ENCODE data around the gene KIF22. TPM values are rescaled to one million over a fixed set of nuclear protein-coding genes. Genes with fewer than 3 reads are reported as not detected.
"Not testable (repeated sequence)": the region's sequence is repeated elsewhere in the genome, so short reads cannot be mapped to it uniquely, and the experiment has no call there.

The KIF22 gene
- 221 and 246 TPM in 2 replicates for polyA plus RNA-seq (2014; cell fraction: cytosol; rRNA removed)
- 679 and 767 TPM in 2 replicates for polyA plus RNA-seq (2014; cell fraction: nucleus; rRNA removed)

DNA sequence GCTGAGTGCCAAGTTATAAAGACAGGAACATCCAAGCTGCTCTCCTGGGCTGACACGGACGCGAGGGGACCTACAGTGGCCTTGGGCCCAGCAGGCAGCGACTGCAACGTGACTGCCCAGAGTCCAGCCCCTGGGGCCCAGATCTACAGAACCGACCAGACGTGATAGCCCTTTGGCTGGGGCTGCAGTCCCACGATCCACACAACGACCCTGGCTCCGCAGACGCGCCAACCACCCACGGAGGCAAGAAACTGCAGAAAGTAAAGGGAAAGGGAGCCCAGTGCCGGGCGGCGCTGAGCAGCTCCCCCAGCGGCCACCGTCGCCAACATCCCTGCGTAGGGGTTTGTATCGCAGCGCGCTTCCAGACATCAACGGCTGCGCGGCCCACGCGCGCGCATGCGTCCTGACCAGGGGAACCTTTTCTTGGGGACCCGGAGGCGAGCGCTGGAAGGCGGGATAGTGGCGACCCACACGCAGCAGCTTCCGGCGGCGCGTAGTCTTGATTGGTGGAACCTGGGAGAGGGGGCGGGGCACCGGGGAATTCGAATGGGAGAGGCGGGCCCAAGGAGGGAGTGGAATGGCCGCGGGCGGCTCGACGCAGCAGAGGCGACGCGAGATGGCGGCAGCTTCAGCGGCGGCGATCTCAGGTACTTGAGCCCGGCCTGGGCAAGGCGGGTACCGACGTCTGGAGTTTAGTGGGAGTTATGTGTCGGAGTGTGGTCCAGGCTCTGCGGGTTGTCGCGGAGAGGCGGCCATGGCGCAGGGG lies at the start of gene KIF22:
KIF22 (plus strand) TSS at position 569 of the 766 bp plus-strand sequence; CDS start at position 578, 9 bp downstream.
- peak; percentile 98 for DNase-seq (ENCODE audit: low spot score)

DNA sequence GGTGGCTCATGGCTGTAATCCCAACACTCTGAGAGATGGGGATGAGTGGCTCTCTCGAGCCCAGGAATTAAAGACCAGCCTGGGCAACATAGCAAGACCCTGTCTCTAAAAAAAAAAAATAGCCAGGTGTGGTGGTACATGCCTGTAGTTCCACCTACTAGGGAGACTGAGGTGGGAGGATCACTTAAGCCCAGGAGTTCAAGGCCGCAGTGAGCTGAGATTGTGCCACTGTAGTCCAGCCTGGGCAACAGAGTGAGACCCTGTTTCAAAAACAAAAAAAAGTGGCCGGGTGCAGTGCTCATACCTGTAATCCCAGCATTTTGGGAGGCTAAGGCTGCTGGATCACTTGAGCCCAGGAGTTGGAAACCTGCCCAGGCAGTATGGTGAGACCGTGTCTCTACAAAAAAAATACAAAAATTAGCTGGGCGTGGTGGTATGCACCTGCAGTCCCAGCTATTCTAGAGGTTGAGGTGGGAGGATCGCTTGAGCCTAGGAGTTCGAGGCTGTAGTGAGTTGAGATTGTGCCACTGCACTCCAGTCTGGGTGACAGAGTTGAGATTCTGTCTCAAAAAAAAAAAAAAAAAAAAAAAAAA lies 47.8 kb upstream of the KIF22 start:
- no peak for DNase-seq (ENCODE audit: low spot score)

DNA sequence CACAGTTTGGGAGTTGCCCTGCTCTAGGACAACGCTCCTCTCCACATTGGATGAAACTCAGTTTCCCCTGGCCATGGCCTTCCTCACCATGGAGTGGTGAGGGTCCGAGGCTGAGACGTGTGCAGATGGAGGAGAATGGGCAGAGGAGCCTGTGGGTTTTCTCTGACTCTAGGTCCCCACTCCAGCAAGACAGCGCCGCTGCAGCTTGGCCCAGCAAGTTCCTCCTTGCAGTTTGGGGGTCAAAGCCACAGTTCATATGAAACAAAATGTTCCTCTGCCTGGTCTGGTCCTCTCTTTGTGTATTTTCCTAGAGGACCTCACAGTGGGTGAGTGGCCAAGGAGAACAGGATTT lies 47.1 kb upstream of the KIF22 start:
- DNase-seq (ENCODE audit: low spot score) = no peak

DNA sequence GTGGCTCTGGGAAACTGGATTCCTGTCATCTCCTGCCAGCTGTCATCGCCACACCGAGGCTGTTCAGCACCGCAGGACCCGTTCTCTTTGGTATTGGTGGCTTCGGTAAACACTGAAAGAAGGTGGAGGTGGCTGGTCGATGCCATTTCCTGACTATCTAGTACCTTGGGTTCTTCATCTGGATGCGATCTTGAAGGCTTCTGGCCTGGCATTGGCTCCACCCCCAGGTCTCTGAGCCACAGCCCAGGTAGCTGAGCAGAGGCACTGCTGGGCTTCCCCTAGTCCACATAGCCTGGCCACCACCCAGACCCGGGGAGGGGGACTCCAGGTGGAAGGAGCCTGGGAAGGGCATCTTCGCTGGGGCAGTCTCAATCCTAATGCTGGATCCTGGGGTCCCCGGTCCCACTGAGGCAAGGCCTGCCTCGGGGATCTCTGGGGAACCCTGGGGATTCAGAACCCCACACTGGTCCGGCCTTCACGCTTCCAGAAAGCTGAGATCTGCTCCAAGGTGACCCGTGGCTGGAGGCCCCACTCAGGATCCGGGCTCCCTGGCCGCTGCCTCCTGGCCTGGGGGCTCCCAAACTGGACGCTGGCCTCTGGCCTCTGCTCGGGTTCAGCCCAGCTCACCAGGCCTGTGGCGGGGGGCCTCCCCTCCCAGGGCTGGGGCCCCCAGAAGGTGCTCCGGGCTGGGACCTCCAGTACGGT lies 46.6 kb upstream of the KIF22 start:
- DNase-seq (ENCODE audit: low spot score) = no peak

DNA sequence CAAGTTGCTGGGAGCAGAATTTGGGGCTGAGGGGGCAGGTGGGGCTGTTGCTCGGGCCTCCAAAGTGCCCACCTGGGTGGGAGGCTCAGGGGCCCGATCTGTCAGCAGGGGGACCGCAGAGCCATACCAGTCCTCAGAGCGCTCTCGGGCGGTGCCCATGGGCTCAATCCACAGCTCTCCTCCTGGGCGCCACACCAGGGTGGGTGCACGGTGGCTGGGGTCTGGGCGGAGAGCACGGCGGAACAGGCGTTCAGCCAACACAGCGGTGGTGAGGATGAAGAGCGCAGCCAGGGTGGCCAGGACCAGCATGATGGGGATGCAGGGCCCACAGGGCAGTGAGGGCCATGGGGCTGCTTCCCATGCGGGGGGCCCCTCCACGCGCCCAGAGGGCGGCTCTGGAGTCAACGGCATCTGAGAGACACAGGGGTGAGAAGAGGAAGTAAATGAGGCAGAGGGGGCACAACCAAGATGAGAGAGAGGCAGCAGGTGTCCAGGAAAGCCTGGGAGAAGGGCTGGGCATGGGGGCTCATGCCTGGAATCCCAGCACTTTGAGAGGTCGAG lies 45.9 kb upstream of the KIF22 start:
- DNase-seq (ENCODE audit: low spot score) = no peak

DNA sequence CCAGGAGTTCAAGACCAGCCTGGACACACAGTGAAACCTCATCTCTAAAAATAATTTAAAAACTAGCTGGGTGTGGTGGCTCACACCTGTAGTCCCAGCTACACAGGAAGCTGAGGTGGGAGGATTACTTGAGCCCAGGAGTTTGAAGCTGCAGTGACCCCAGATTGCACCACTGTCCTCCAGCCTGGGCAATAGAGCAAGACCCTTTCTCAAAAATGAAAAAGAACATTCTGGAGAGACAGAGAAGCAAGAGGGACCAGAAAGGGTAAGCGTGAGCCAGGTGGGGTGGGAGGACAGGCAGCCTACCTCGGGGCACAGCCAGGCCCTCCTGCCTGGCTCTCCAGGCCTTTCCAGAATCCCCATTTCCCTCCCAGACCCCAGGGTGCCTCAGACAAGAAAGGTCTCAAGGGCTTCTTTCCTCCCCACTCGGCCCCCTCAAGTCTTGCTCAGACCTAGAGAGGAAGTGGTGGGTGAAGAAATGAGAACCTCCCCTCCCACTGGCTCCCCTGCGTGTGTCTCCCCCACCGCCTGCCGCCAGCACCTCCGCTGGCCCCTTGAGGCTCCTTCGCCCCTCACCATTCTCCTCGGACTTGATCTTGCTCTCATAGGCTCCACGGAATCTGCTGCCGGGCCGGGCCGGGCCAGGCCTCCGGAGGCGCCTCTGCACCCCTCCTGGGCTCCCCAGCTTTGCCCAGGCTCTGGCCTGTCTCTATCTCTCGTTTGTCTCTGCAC lies 45.3 kb upstream of the KIF22 start:
- no peak for DNase-seq (ENCODE audit: low spot score)

DNA sequence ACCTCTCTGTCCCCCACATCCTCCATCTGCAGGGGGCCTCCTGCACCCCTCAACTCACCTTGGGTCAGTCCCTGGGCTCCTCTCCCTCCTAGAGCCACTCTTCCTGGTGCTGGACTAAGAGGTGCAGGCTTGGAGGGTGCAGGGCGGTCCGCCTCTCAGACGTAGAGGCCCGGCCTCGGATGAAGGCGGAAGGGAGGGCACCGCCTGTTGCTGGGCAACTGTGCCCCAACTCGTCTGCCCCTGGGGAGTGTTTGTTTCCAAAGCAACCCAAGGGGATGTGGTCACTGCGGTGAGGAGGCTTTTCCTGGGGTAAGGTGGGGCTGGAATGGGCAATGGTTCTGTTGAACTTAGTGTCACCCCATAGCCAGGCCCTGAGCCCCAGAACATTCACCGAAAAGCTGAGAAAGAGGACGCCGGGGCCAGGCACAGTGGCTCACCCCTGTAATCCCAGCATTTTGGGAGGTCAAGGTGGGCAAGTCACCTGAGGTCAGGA lies 44.7 kb upstream of the KIF22 start, which contains the start of gene C16orf54:
C16orf54 (minus strand) TSS at position 138 of the 493 bp plus-strand sequence. CDS start 1,039 bp downstream, outside the sequence.
- no peak for DNase-seq (ENCODE audit: low spot score)

DNA sequence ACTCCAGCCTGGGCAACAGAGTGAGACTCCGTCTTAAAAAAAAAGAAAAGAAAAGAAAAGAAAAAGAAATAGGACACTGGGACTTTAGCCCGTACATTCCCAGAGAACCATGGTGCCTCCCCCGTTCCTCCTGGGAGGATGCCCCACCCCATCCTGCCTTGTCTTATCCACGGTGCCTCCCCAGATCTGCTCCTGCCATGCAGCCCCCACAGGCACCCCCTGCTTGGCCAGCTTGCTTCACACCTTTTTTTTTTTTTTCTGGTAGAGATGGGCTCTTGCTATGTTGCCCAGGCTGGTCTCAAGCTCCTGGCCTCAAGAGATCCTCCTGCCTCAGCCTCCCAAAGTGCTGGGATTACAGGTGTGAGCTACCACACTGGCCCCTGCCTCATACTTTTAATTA lies 44.0 kb upstream of the KIF22 start:
- DNase-seq (ENCODE audit: low spot score) = not testable (repeated sequence)

DNA sequence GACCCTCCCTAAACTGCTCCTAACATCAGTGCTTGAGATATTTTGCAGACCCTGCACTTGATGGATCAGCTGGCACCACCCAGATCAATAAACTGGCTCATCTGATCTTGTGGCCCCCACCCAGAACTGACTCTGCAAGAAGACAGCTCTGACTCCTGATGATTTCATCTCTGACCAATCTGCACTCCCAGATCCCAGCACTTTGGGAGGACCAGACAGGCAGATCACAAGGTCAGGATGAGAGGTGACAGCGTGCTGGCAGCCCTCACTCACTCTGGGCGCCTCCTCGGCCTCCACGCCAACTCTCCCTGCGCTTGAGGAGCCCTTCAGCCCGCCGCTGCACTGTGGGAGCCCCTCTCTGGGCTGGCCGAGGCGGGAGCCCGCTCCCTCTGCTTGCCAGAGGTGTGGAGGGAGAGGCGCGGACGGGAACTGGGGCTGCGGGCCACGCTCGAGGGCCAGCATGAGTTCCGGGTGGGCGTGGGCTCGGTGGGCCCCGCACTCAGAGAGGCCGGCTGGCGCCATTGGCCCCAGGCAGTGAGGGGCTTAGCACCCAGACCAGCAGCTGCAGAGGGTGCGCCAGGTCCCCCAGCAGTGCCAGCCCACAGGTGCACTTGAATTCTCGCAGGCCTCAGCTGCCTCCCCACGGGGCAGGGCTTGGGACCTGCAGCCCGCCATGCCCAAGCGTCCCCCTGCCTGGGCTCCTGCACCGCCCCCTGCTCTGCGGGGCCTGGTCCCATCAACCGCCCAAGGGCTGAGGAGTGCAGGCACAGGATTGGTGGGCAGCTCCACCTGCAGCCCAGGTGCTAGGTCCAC lies 42.4 kb upstream of the KIF22 start:
- DNase-seq (ENCODE audit: low spot score) = no peak

DNA sequence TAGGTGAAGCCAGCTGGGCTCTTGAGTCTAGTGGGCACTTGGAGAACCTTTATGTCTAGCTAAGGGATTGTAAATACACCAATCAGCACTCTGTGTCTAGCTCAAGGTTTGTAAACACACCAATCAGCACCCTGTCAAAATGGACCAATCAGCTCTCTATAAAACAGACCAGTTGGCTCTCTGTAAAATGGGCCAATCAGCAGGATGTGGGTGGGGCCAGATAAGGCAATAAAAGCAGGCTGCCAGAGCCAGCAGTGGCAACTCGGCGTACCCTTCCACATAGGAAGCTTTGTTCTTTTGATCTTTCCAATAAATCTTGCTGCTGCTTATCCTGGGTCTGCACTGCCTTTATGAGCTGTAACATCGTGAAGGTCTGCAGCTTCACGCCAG lies 41.8 kb upstream of the KIF22 start:
- DNase-seq (ENCODE audit: low spot score) = not testable (repeated sequence)

DNA sequence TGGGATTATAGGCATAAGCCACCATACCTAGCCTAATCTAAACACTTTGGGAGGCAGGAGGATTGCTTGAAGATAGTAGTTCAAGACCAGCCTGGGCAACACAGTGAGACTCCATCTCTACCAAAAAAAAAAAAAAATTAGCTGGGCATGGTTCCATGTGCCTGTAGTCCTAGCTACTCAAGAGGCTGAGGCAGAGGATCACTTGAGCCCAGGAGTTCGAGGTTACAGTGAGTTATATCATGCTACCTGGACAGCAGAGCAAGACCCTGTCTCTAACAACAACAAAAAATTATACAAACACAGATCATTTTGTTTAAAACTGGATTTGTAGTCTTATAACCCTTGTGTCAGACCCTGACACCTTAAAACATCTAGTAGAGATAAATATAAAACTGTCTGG lies 37.0 kb upstream of the KIF22 start:
- no peak for DNase-seq (ENCODE audit: low spot score)

DNA sequence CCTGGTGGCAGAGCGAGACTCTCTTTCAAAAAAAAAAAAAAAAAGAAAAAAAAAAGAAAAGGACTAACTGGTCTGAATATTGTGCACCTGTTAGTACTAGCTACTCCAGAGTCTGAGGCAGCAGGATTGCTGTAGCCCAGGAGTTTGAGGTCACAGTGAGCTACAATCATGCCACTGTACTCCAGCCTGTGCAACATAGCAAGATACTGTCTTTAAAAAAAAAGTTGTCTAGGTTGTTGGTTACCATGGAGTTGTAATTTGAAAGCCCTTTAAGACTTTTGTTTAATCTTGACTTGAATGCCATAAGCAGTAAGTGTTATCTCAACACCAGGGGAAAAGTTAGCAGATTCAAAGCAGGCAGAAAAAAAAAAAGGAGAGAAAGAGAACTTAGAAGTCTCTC lies 33.9 kb upstream of the KIF22 start:
- DNase-seq (ENCODE audit: low spot score) = no peak

DNA sequence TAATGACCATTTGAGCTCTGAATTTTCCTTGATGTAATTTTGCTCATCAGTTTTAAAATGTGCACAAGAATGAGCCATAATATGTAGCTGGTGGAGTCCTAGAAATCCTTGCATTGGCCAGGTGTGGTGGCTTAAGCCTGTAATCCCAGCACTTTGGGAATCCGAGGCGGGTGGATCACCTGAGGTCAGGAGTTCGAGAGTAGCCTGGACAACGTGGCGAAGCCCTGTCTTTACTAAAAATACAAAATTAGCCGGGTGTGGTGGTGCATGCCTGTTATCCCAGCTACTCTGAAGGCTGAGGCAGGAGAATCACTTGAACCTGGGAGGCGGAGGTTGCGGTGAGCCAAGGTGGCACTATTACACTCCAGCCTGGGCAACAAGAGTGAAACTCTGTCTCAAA lies 33.5 kb upstream of the KIF22 start:
- DNase-seq (ENCODE audit: low spot score) = not testable (repeated sequence)

DNA sequence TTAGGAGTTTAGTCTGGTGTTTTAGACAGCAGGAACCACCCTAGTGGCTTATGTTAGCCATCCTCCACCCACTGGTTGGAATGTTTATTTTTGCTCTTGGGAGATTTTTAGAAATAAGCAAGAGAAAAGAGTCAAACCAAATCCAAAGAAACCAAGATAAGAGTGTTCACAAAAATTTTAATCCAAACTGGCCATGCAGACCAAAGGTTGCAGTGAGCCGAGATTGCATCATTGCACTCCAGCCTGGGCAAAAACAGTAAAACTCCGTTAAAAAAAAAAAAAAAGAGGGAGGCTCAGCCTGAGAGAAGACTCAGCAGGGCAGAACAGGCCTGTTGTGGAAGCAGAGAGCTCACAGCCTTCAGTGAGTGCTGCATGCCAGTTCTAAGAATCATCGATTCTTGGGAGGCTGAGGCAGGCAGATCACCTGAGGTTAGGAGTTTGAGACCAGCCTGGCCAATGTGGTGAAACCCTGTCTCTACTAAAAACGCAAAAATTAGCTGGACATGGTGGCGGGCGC lies 32.5 kb upstream of the KIF22 start:
- no peak for DNase-seq (ENCODE audit: low spot score)

DNA sequence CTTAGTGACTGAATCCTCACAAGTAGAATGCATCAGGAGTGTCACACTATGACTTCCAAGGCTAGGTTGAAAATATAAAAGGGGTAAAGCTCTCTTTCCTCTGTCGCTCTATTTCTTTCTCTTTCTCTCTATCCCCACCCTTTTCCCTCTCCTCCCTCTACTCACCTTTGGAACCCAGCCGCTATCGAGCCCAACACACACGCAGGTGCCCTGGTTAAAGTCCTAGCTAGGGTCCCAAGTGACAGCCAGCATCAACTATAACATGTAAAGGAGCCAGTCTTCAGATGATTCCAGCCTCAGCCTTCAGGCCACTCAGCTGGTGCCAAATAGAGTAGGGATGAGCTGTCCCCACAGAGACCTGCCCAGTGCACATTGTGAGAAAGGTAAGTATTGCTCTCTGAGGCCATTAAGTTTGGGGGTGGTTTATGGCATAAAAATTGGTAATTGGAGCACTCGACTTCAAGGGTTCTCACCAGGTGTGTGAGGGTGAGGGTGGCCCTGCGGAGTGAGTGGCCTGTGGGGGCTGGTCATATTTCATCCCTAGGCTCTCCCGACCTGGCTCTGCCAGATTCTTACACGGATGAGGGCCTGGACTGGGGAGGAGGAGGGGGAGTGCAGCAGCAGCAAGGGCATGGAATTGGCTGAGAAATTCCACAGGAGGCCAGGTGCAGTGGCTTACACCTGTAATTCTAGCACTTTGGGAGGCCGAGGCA lies 29.8 kb upstream of the KIF22 start:
- no peak for DNase-seq (ENCODE audit: low spot score)

DNA sequence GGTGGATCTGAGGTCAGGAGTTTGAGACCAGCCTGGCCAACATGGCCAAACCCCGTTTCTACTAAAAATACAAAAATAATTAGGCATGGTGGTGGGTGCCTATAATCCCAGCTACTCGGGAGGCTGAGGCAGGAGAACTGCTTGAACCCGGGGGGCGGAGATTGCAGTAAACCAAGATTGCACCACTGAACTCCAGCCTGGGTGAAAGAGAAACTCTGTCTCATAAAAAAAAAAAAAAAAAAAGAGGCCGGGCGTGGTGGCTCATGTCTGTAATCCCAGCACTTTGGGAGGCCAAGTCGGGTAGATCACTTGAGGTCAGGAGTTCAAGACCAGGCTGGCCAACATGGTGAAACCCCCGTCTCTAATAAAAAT lies 29.3 kb upstream of the KIF22 start:
- DNase-seq (ENCODE audit: low spot score) = not testable (repeated sequence)

DNA sequence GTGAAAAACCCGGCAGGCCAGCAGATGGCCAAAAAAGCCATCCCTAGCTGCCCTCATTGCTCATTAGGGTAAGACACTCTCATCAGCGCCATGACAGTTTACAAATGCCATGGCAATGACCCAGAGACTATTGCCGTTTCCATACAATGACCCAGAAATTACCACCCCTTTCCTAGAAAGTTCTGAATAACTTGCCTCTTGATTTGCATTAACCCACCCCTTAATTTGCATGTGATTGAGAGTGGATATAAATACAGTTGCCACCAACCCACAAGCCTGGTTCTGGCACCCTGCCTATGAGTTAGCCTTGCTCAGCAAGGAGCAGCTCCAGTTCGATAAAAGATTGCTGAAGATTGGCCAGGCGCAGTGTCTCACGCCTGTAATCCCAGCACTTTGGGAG lies 28.7 kb upstream of the KIF22 start:
- no peak for DNase-seq (ENCODE audit: low spot score)

DNA sequence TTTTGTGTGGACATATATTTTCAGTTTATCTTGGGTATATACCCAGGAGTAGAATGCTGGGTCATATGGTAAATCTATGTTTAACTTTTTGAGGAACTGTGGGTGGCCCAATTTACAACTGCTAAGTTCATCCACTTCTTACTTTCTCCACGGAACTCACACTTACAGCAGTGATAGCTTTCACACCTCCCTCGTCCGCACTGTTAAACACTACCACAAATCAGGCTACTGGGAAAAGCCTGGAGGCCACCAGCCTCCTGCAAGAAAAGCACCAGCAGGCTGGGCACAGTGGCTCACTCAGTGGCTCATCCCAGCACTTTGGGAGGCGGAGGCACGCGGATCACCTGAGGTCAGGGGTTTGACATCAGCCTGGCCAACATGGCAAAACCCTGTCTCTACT lies 27.2 kb upstream of the KIF22 start:
- no peak for DNase-seq (ENCODE audit: low spot score)

DNA sequence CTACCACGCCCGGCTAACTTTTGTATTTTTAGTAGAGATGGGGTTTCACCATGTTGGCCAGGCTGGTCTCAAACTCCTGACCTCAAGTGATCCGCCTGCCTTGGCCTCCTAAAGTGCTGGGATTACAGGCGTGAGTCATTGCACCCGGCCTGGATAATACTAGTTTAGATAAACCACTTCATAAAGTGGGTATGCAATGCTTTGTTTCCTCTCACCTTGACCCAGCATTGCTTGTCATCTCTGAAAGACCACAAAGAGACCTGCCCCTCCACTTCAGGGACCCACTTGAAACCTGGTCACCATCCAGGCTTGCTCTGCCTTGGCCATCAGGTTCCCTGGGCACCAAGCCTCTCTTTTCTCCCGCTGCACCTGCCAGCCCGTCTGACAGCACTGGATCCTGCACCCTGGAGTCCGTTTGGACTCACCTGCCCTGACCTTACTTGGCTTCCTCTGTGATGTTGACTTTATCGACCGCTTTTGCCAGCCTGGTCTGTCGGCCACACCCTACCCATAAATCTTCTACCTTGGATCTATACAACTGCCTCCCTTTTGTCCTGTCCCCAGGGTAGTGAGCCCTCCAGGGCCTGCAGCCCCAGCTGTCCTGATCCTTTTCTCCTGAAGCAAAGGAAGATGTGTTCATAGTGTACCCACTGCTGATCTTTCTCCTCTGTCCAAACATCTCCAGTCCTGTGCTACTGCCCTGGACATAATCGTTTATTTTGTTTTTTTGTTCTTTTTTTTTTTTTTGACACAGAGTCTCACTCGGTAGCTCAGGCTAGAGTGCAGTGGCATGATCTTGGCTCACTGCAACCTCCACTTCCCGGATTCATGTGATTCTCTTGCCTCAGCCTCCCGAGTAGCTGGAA lies 25.2 kb upstream of the KIF22 start:
- DNase-seq (ENCODE audit: low spot score) = no peak
